MG63 (cell line): ENCODE measurements around the gene NOTO. TPM values are rescaled to one million over a fixed set of nuclear protein-coding genes. Genes with fewer than 3 reads are reported as not detected.

ENCODE experiments used
- DNase-seq: peaks from one replicate; pipeline ENCODE4 v3.0.0-alpha.2; 2020
- H3K27me3 ChIP-seq: fragments of 250-450 bp; sonication (Bioruptor Pico); 2 replicates; pipeline ENCODE4 v1.5.1; 2020; ENCODE audit warnings: mild to moderate bottlenecking, moderate library complexity
- H3K36me3 ChIP-seq: fragments of 250-450 bp; sonication (Bioruptor Pico); 2 replicates; pipeline ENCODE4 v1.5.1; 2020; ENCODE audit warnings: mild to moderate bottlenecking, moderate library complexity
- H3K4me3 ChIP-seq: fragments of 250-450 bp; sonication (Bioruptor Pico); 2 replicates; pipeline ENCODE4 v1.5.1; 2020; ENCODE audit warnings: mild to moderate bottlenecking, moderate library complexity
- H3K9me3 ChIP-seq: fragments of 250-450 bp; sonication (Bioruptor Pico); 2 replicates; pipeline ENCODE4 v1.5.1; 2020; ENCODE audit warnings: mild to moderate bottlenecking, moderate library complexity
- total RNA-seq: library from RNA; depleted of rRNA; stranded (reverse); fragments of >200 nt; shearing (Covaris generic); gene quantifications from 2 replicates; pipeline ENCODE4 v1.2.3, GENCODE V29; 2014; ENCODE audit warnings: low replicate concordance

The NOTO gene
- total RNA-seq, 1 experiment from 2014 or later = 0.16 TPM

- Histone ChIP-seq H3K36me3 (peaks cover 31% of the 10 kb centered on the region), H3K27me3 (no peaks in the 10 kb centered on the region), H3K4me3 (no peak overlapping the region), H3K9me3 (no peaks in the 10 kb centered on the region)
- no peak for DNase-seq
These were observed 15.5 kb downstream of the NOTO start for GRCh38 chr2:73217826-73218225.

GRCh38 chr2:73218298-73218697 lies 15.9 kb downstream of the NOTO start:
- no peaks in the 10 kb centered on the region for H3K9me3 ChIP-seq
- no peaks in the 10 kb centered on the region for H3K27me3 ChIP-seq
- H3K4me3 ChIP-seq = no peak overlapping the region
- peak; percentile 80 for DNase-seq
- peaks cover 36% of the 10 kb centered on the region for H3K36me3 ChIP-seq

GRCh38 chr2:73223821-73224220 lies 21.4 kb downstream of the NOTO start:
- Histone ChIP-seq H3K4me3 (no peak overlapping the region), H3K9me3 (no peaks in the 10 kb centered on the region), H3K27me3 (no peaks in the 10 kb centered on the region), H3K36me3 (peaks cover 46% of the 10 kb centered on the region)
- DNase-seq = no peak

- Histone ChIP-seq H3K27me3 (no peaks in the 10 kb centered on the region), H3K9me3 (no peaks in the 10 kb centered on the region), H3K36me3 (peaks cover 32% of the 10 kb centered on the region), H3K4me3 (no peak overlapping the region)
- no peak for DNase-seq
These were observed 23.4 kb downstream of the NOTO start for GRCh38 chr2:73225513-73226360.

GRCh38 chr2:73227086-73227485 lies 24.7 kb downstream of the NOTO start:
- Histone ChIP-seq H3K9me3 (no peaks in the 10 kb centered on the region), H3K36me3 (peaks cover 21% of the 10 kb centered on the region), H3K27me3 (no peaks in the 10 kb centered on the region), H3K4me3 (no peak overlapping the region)
- no peak for DNase-seq

GRCh38 chr2:73228631-73229030 lies 26.3 kb downstream of the NOTO start:
- Histone ChIP-seq H3K27me3 (no peaks in the 10 kb centered on the region), H3K4me3 (no peak overlapping the region), H3K36me3 (peaks cover 11% of the 10 kb centered on the region), H3K9me3 (no peaks in the 10 kb centered on the region)
- DNase-seq = no peak

- Histone ChIP-seq H3K9me3 (no peaks in the 10 kb centered on the region), H3K4me3 (peak overlapping the region; percentile 97), H3K36me3 (peaks cover 17% of the 10 kb centered on the region), H3K27me3 (no peaks in the 10 kb centered on the region)
- peak; percentile 24 for DNase-seq
These were observed 30.2 kb downstream of the NOTO start for GRCh38 chr2:73232403-73233153.

- peak; percentile 99 for DNase-seq
- Histone ChIP-seq H3K27me3 (no peaks in the 10 kb centered on the region), H3K4me3 (peak within 1 kb of the TSS; percentile 97), H3K36me3 (peaks cover 22% of the 10 kb centered on the region), H3K9me3 (no peaks in the 10 kb centered on the region)
These were observed 31.0 kb downstream of the NOTO start, which contains the start of gene PRADC1 for GRCh38 chr2:73233154-73233931. Gene PRADC1, minus strand, starts transcription at chr2:73233239. Its CDS starts 79 bp downstream, at chr2:73233160.

- DNase-seq = peak; percentile 87
- Histone ChIP-seq H3K4me3 (peak within 1 kb of the TSS; percentile 97), H3K27me3 (no peaks in the 10 kb centered on the region), H3K9me3 (no peaks in the 10 kb centered on the region), H3K36me3 (peaks cover 30% of the 10 kb centered on the region)
These were observed 31.8 kb downstream of the NOTO start, which contains the start of gene CCT7 for GRCh38 chr2:73233932-73234832. Gene CCT7, plus strand, starts transcription at chr2:73234308. Its CDS starts 71 bp downstream, at chr2:73234379.

GRCh38 chr2:73235315-73236028 lies 33.1 kb downstream of the NOTO start:
- DNase-seq = no peak
- no peaks in the 10 kb centered on the region for H3K27me3 ChIP-seq
- H3K9me3 ChIP-seq = no peaks in the 10 kb centered on the region
- peaks cover 43% of the 10 kb centered on the region for H3K36me3 ChIP-seq
- H3K4me3 ChIP-seq = peak overlapping the region; percentile 97

GRCh38 chr2:73237168-73237567 lies 34.8 kb downstream of the NOTO start:
- Histone ChIP-seq H3K27me3 (no peaks in the 10 kb centered on the region), H3K4me3 (no peak overlapping the region), H3K9me3 (no peaks in the 10 kb centered on the region), H3K36me3 (peaks cover 60% of the 10 kb centered on the region)
- DNase-seq = no peak

GRCh38 chr2:73238149-73238548 lies 35.8 kb downstream of the NOTO start:
- no peaks in the 10 kb centered on the region for H3K27me3 ChIP-seq
- DNase-seq = no peak
- no peak overlapping the region for H3K4me3 ChIP-seq
- no peaks in the 10 kb centered on the region for H3K9me3 ChIP-seq
- peaks cover 67% of the 10 kb centered on the region for H3K36me3 ChIP-seq

GRCh38 chr2:73238976-73239375 lies 36.6 kb downstream of the NOTO start:
- Histone ChIP-seq H3K9me3 (no peaks in the 10 kb centered on the region), H3K27me3 (no peaks in the 10 kb centered on the region), H3K36me3 (peaks cover 76% of the 10 kb centered on the region), H3K4me3 (no peak overlapping the region)
- DNase-seq = no peak

- Histone ChIP-seq H3K36me3 (peaks cover 84% of the 10 kb centered on the region), H3K27me3 (no peaks in the 10 kb centered on the region)
These were observed 37.4 kb downstream of the NOTO start for GRCh38 chr2:73239776-73240175.

GRCh38 chr2:73243884-73244570 lies 41.7 kb downstream of the NOTO start:
- Histone ChIP-seq H3K36me3 (peaks cover 96% of the 10 kb centered on the region), H3K27me3 (no peaks in the 10 kb centered on the region), H3K4me3 (no peak overlapping the region), H3K9me3 (no peaks in the 10 kb centered on the region)
- peak; percentile 67 for DNase-seq

More at GRCh38 chr2:73239776-73240175, 37.4 kb downstream of the NOTO start:
- no peaks in the 10 kb centered on the region for H3K9me3 ChIP-seq
- DNase-seq = no peak
- H3K4me3 ChIP-seq = no peak overlapping the region
